IPS DF 19.7 (cell line): ENCODE data around the gene ZNF93.
A peak's percentile ranks its signal among the peaks of the same experiment; 100 is the strongest.
"Not testable (repeated sequence)": the region's sequence is repeated elsewhere in the genome, so short reads cannot be mapped to it uniquely, and the experiment has no call there.

ENCODE experiments used
- DNase-seq: peaks from one replicate; pipeline ENCODE4 v3.0.0-alpha.2; 2013; ENCODE audit warnings: low read depth, low spot score

The ZNF93 gene

GRCh38 chr19:19900729-19901444 lies at the start of gene ZNF93:
ZNF93 (plus strand) TSS chr19:19900946; CDS start chr19:19901089, 143 bp downstream.
- peak; percentile 91 for DNase-seq

- not testable (repeated sequence) for DNase-seq
These were observed 49.0 kb upstream of the ZNF93 start for GRCh38 chr19:19851740-19852139.

- no peak for DNase-seq
These were observed 42.0 kb upstream of the ZNF93 start for GRCh38 chr19:19858751-19859150.

- DNase-seq, result peak; percentile 65
These were observed 39.9 kb upstream of the ZNF93 start for GRCh38 chr19:19860756-19861390.

GRCh38 chr19:19865750-19866610 lies 34.8 kb upstream of the ZNF93 start, which contains the start of gene ZNF253:
ZNF253 (plus strand) TSS chr19:19865882; CDS start chr19:19865997, 115 bp downstream.
- DNase-seq, result peak; percentile 94

- peak; percentile 63 for DNase-seq
These were observed 34.0 kb upstream of the ZNF93 start for GRCh38 chr19:19866611-19867248.

- DNase-seq, result not testable (repeated sequence)
These were observed 30.7 kb upstream of the ZNF93 start for GRCh38 chr19:19870086-19870485.

- DNase-seq, result no peak
These were observed 28.8 kb upstream of the ZNF93 start for GRCh38 chr19:19871932-19872331.

- no peak for DNase-seq
These were observed 27.4 kb upstream of the ZNF93 start for GRCh38 chr19:19873381-19873780.

- no peak for DNase-seq
These were observed 23.0 kb upstream of the ZNF93 start for GRCh38 chr19:19877724-19878123.

GRCh38 chr19:19884583-19884982 lies 16.2 kb upstream of the ZNF93 start:
- DNase-seq, result no peak

- DNase-seq, result not testable (repeated sequence)
These were observed 8.4 kb upstream of the ZNF93 start for GRCh38 chr19:19892055-19892941.

- DNase-seq, result no peak
These were observed 512 bp upstream of the ZNF93 start for GRCh38 chr19:19900139-19900728.

- not testable (repeated sequence) for DNase-seq
These were observed 6.8 kb downstream of the ZNF93 start for GRCh38 chr19:19907551-19907950.

GRCh38 chr19:19909654-19910053 lies 8.9 kb downstream of the ZNF93 start:
- DNase-seq, result no peak

GRCh38 chr19:19911150-19911549 lies 10.4 kb downstream of the ZNF93 start:
- DNase-seq, result no peak

- DNase-seq, result no peak
These were observed 13.8 kb downstream of the ZNF93 start for GRCh38 chr19:19914596-19914995.

- DNase-seq, result peak; percentile 20
These were observed 29.7 kb downstream of the ZNF93 start for GRCh38 chr19:19930417-19930816.

GRCh38 chr19:19933432-19934314 lies 32.9 kb downstream of the ZNF93 start:
- DNase-seq, result not testable (repeated sequence)
